Endothelial cell of umbilical vein (primary cell): Measurements from ENCODE around the gene FYN. TPM values are rescaled to one million over a fixed set of nuclear protein-coding genes. Genes with fewer than 3 reads are reported as not detected.

Experiments
- BruUV-seq: library from RNA; stranded (reverse); fragments of 400-500 nt; replicated peaks from 2 replicates; lab custom pipeline; 2021; lab: Mats Ljungman, UMichigan
- CTCF ChIA-PET: fragments of 300-600, 350-600 bp; sonication (Branson Sonifier 250); formaldehyde crosslinking; loops from one replicate; lab custom pipeline; 2021; ENCODE audit warnings: antibody characterized with exemption, inconsistent platforms; lab: Charles Lee
- POLR2A ChIA-PET: fragments of 300-600, 350-600 bp; sonication (Branson Sonifier 250); formaldehyde crosslinking; loops from one replicate; lab custom pipeline; 2021; ENCODE audit warnings: antibody characterized with exemption, inconsistent platforms; lab: Charles Lee
- DNase-seq: peaks from one replicate; pipeline ENCODE4 v3.0.0-alpha.2; 2011; ENCODE audit warnings: low read depth, low spot score
- FAIRE-seq: peaks from 2 replicates; lab custom pipeline; 2011; peaks lifted over from hg19 to GRCh38; lab: Jason Lieb, UNC
- H2AFZ ChIP-seq: 2 replicates; pipeline ENCODE4 v1.6.0; 2012; ENCODE audit warnings: low read depth, low read length, control low read depth, inconsistent platforms
- H3K27ac ChIP-seq: 2 replicates; pipeline ENCODE4 v1.5.1; 2011; ENCODE audit warnings: low read depth, mild to moderate bottlenecking, control low read depth, low read length, moderate library complexity; ENCODE audit not compliant: insufficient read depth
- H3K27me3 ChIP-seq, 2 experiments: 2 replicates each; pipeline versions ENCODE4 v1.6.0 to v1.6.1; 2011; ENCODE audit warnings: low read length in 2 of 2, mixed read lengths in 1 of 2; ENCODE audit not compliant: control insufficient read depth in 2 of 2, insufficient read depth in 2 of 2
- H3K36me3 ChIP-seq, 2 experiments: 2 replicates in 1 of 2; 3 replicates in 1 of 2; pipeline ENCODE4 v1.5.1; 2011; ENCODE audit warnings: low read length in 2 of 2, mild to moderate bottlenecking in 1 of 2, moderate library complexity in 1 of 2; ENCODE audit not compliant: control insufficient read depth in 2 of 2, insufficient read depth in 2 of 2; ENCODE audit errors: extremely low read depth in 1 of 2
- H3K4me1 ChIP-seq: 3 replicates; pipeline ENCODE4 v1.5.1; 2011; ENCODE audit warnings: mild to moderate bottlenecking, low read length; ENCODE audit not compliant: control insufficient read depth, insufficient read depth; ENCODE audit errors: extremely low read depth
- H3K4me2 ChIP-seq: 2 replicates; pipeline ENCODE4 v1.6.1; 2011; ENCODE audit warnings: low read length, control low read depth, mixed read lengths; ENCODE audit not compliant: insufficient read depth
- H3K4me3 ChIP-seq, 3 experiments: fragments of 200-600 bp in 1 of 3; sonication (generic), shearing (Covaris generic) in 1 of 3; replicated peaks in 1 of 3; 2 replicates each; pipeline ENCODE4 v1.5.1; 2011 to 2016; ENCODE audit warnings: control low read depth in 3 of 3, low read length in 3 of 3, mild to moderate bottlenecking in 2 of 3, inconsistent platforms in 1 of 3, low read depth in 1 of 3, moderate library complexity in 1 of 3; ENCODE audit not compliant: insufficient read depth in 1 of 3
- H3K79me2 ChIP-seq: 2 replicates; pipeline ENCODE4 v1.6.0; 2012; ENCODE audit warnings: low read length, inconsistent platforms; ENCODE audit not compliant: control insufficient read depth, insufficient read depth
- H3K9ac ChIP-seq: replicated peaks from 2 replicates; pipeline ENCODE3; 2011; ENCODE audit warnings: low read length, control low read depth; ENCODE audit not compliant: insufficient read depth; ENCODE audit errors: extremely low read depth
- H3K9me1 ChIP-seq: replicated peaks from 3 replicates; pipeline ENCODE4 v1.6.0; 2011; ENCODE audit warnings: mild to moderate bottlenecking, low read length; ENCODE audit not compliant: control insufficient read depth, insufficient read depth; ENCODE audit errors: extremely low read depth
- H3K9me3 ChIP-seq: replicated peaks from 2 replicates; pipeline ENCODE4 v1.5.1; 2012; ENCODE audit warnings: low read length, inconsistent platforms; ENCODE audit not compliant: control insufficient read depth, insufficient read depth
- H4K20me1 ChIP-seq: replicated peaks from 2 replicates; pipeline ENCODE3; 2011; ENCODE audit warnings: mild to moderate bottlenecking, low read length; ENCODE audit not compliant: control insufficient read depth, insufficient read depth; ENCODE audit errors: extremely low read depth
- EZH2 ChIP-seq: IDR thresholded peaks from 2 replicates; pipeline ENCODE4 v1.6.1; 2012; ENCODE audit warnings: borderline replicate concordance, low read depth, mild to moderate bottlenecking, moderate library complexity, low read length, inconsistent platforms; ENCODE audit not compliant: severe bottlenecking
- FOS ChIP-seq: IDR thresholded peaks from 2 replicates; pipeline ENCODE4 v1.6.1; 2011; ENCODE audit warnings: mild to moderate bottlenecking, low read length, moderate library complexity, borderline replicate concordance; ENCODE audit not compliant: insufficient read depth
- GATA2 ChIP-seq: IDR thresholded peaks from 2 replicates; pipeline ENCODE4 v1.7.0; 2011; ENCODE audit warnings: low read depth, mild to moderate bottlenecking, moderate library complexity, mixed read lengths, low read length; ENCODE audit not compliant: insufficient read length, insufficient read depth
- JUN ChIP-seq: IDR thresholded peaks from 2 replicates; pipeline ENCODE4 v1.6.1; 2011; ENCODE audit warnings: borderline replicate concordance, low read depth; ENCODE audit not compliant: insufficient read length, insufficient read depth
- MAX ChIP-seq: IDR thresholded peaks from 2 replicates; pipeline ENCODE4 v1.6.1; 2011; ENCODE audit not compliant: insufficient read depth, insufficient read length
- MYC ChIP-seq: IDR thresholded peaks from one replicate; pipeline ENCODE4 v1.6.1; 2011; ENCODE audit warnings: mild to moderate bottlenecking, low read depth, low read length
- POLR2A ChIP-seq: IDR thresholded peaks from 2 replicates; pipeline ENCODE4 v1.6.1; 2012; ENCODE audit warnings: low read depth, mild to moderate bottlenecking, control low read depth, low read length
- POLR2AphosphoS5 ChIP-seq: IDR thresholded peaks from 2 replicates; pipeline ENCODE4 v1.6.1; 2012; ENCODE audit warnings: low read depth, mild to moderate bottlenecking, control low read depth, low read length, moderate library complexity; ENCODE audit not compliant: insufficient read depth
- dilution Hi-C: fragments of 300-500 bp; cut with MboI; formaldehyde crosslinking; loops from one replicate; pipeline ENCODE4 v1.15.0; 2019; ENCODE audit warnings: low sequenced_read_pairs; ENCODE audit not compliant: extremely low pct_ligation_motif_present
- intact Hi-C: fragments of 100-400 bp; cut with micrococcal nuclease; formaldehyde crosslinking; loops from one replicate; pipeline ENCODE4 v1.10.0; 2022
- polyA plus RNA-seq, 4 experiments: library from polyadenylated mRNA; depleted of rRNA in 3 of 4; stranded (reverse) in 3 of 4; unstranded in 1 of 4; fragments of >200 nt; gene quantifications; 2 replicates each; pipeline versions ENCODE4 v1.2.1 to v1.2.3, GENCODE V29; 2011 to 2012; ENCODE audit warnings: missing spikeins in 1 of 4
- total RNA-seq: library from RNA; stranded (reverse); gene quantifications from 2 replicates; pipeline ENCODE4 v1.2.3, GENCODE V29; 2021
- TF ChIP-seq, protein P1 (sequence below), 2 donors: IDR thresholded peaks; 1 replicate in 1 of 2; 2 replicates in 1 of 2; pipeline ENCODE4 v1.5.1; 2011; ENCODE audit warnings: low read length in 2 of 2, mild to moderate bottlenecking in 2 of 2, moderate library complexity in 2 of 2, control low read depth in 1 of 2, inconsistent platforms in 1 of 2, low read depth in 1 of 2; ENCODE audit not compliant: insufficient read depth in 1 of 2; ENCODE audit errors: extremely low read depth in 1 of 2

FYN gene
- total and polyA plus RNA-seq, 2 donors (not counting 3 experiments of a cell fraction or from before 2014, with no cell fraction given), result 69.0 to 143 TPM

- no peak overlapping the region for H3K9ac ChIP-seq
- no peak overlapping the region for H3K4me3 ChIP-seq
- H3K4me2 ChIP-seq, result no peak overlapping the region
- no peaks in the 10 kb centered on the region for H3K79me2 ChIP-seq
- FAIRE-seq (no peak), DNase-seq (no peak)
- H3K9me1 ChIP-seq, result no peaks in the 10 kb centered on the region
- TF ChIP-seq FOS, result no peak
- TF ChIP-seq EZH2, result no peak
- no peak for TF ChIP-seq POLR2A
- no peak for TF ChIP-seq MAX
- no peak for TF ChIP-seq JUN
- no peak for TF ChIP-seq POLR2AphosphoS5
- TF ChIP-seq MYC, result no peak
- TF ChIP-seq GATA2, result no peak
- TF ChIP-seq, protein P1, sequence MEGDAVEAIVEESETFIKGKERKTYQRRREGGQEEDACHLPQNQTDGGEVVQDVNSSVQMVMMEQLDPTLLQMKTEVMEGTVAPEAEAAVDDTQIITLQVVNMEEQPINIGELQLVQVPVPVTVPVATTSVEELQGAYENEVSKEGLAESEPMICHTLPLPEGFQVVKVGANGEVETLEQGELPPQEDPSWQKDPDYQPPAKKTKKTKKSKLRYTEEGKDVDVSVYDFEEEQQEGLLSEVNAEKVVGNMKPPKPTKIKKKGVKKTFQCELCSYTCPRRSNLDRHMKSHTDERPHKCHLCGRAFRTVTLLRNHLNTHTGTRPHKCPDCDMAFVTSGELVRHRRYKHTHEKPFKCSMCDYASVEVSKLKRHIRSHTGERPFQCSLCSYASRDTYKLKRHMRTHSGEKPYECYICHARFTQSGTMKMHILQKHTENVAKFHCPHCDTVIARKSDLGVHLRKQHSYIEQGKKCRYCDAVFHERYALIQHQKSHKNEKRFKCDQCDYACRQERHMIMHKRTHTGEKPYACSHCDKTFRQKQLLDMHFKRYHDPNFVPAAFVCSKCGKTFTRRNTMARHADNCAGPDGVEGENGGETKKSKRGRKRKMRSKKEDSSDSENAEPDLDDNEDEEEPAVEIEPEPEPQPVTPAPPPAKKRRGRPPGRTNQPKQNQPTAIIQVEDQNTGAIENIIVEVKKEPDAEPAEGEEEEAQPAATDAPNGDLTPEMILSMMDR (IDR thresholded peaks at IDR 0.05; ENCODE audit: extremely low read depth in 1 of 2, insufficient read depth in 1 of 2, low read depth in 1 of 2, low read length in 2 of 2), result no peak
- peaks cover 9 to 12% of the 10 kb centered on the region in 2 experiments for H3K36me3 ChIP-seq
- no peak overlapping the region for H3K27ac ChIP-seq
- ChIA-PET POLR2A (no interaction called here), CTCF (interaction anchor here (1.0 to 1.2 kb wide), 4 partner anchors 8 to 290 kb away, joined by 3 read pairs; no protein-coding TSS in a partner anchor)
- H4K20me1 ChIP-seq, result no peaks in the 10 kb centered on the region
- BruUV-seq, result no TSS peak
- H2AFZ ChIP-seq, result no peak overlapping the region
- H3K9me3 ChIP-seq, result no peaks in the 10 kb centered on the region
- intact Hi-C loops (no loop called here), dilution Hi-C loops (no loop called here)
- H3K4me1 ChIP-seq, result no peaks in the 10 kb centered on the region
- no peaks in the 10 kb centered on the region for H3K27me3 ChIP-seq
These were observed 196.9 kb downstream of the FYN start for GRCh38 chr6:111676383-111676782.
